Raji (cell line): Measurements from ENCODE around the gene FGD2.

Experiments used
- POLR2A ChIP-seq: IDR thresholded peaks from 2 replicates; pipeline ENCODE4 v1.6.1; 2011; ENCODE audit warnings: low read depth, low read length, control low read depth; ENCODE audit not compliant: insufficient read depth

The FGD2 gene

DNA sequence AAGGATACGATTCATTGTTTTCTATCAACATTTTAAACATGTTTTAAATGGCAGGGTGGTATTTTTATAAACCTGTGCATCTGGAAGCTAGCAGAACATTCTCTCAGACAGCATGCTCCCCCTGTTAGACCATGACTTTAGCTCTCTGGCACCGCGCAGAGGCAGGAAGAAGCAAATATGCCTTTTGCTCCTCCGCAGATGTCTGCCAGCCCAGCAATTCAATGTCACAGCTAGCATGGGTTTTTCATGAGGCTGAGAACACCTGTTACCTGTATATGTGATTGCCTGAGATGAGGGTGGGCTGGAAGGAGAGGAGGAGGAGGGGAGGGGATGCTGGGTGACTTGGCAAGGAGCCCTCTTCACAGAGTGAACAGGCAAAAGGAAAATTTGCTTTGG lies 26.1 kb upstream of the FGD2 start:
- no peak for TF ChIP-seq POLR2A

DNA sequence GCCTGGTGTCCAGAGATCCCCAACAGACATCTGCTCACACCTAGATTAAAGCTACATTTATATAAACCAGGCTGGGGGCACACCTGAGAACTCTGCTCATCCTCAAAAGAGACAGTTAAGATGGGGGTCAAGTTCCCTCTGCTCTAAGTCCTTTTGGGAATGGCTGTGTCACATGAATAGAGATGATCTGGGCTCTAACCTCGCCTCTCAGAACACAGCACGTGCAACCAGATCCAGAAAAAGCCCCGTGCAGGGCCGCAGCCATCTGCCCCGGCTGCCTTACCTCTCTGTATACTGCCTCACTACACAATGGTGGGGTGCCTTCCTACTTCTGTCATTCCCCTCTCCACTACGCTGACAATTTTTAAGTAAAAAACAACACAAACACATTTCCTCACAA lies 25.3 kb upstream of the FGD2 start:
- TF ChIP-seq POLR2A = no peak

DNA sequence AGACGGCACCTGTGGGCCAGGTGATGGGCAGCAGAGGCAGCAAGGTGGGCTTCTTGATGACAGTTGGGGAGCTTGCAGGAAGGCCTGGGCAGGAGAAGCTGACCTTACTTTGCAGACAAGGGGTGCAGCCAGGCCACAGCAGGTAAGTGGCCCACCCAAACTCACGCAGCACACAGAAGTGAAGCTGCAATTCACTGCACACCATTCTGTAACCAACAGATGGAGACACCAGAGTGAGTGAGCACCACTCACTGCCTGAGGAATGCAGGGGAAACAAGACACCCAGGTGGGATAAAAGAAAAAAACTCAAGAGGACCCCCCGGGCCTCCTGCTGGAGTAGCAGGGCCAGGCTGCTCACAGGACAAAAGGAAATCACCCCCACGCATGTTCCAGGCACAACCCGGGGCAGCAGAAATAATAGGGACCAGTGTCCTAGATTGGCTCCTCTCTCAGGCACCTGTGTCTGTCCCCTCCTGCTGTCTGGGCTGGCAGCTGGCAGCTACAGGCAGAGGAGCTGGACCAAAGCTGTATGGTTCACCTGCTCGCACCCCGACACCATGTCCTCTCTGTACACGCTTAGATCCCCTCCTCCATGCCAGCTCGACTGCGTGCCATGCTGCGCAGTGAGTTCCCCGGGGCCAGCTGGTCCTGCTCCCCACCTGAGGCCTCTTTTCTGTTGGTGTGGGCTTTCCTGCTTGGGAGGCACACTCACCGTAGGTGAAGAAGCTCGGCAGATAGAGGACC lies 24.4 kb upstream of the FGD2 start:
- TF ChIP-seq POLR2A = no peak

DNA sequence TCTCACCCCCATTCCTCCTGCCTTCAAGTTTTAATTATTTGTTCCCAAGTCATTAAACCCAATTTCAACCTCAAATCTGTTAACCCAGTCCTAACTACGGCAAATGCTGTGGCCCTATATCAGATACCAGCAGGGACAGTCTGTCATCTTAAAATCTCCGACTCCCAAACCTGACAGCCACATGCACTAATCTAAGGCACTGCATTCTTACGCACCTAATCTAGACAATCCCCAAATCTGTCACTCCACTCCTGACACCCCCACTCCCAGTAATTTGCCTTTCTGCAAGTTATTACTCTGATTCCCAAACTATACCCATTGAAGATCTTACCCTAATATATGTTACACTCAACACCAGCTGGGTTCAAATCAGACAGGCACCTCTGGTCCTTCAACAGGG lies 21.9 kb upstream of the FGD2 start:
- no peak for TF ChIP-seq POLR2A

DNA sequence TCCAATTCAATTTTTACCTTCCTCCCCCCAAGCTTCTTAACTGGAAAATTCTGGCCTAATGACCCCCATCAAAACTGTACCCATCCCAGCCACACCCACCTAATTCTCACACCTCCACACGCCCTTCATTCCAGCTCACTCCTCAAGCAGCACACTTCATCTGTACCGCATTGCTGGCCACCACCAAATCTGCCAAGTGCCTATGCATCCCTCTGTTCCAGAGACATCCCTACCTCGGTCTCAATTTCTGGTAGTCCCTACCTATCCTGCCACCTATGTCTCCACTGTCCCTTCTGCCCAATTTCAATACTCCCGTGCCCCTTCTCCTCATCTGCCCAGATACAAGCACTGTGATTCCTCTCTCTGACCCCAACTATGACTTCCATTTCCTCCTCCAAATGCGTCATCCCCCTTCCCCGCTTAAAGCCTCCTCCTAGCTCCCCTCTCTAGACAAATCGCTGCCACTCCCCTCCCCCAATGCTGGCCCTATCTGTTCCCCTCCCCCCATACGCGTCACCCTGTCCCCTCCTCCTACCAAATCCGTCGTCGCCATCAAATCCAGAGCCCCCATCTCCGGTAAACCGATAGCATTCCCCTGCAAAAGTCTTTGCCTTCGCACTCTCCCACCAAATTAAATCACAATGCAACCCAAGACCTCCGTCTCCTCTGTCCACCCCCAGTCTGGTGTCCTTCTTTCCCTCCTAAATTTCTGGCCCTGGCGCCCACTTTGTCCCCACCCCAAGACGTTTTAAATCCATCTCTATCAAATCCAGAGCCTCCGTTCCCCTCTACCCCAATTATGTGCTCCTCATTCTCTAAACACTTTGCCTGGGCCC lies 20.7 kb upstream of the FGD2 start:
- no peak for TF ChIP-seq POLR2A

DNA sequence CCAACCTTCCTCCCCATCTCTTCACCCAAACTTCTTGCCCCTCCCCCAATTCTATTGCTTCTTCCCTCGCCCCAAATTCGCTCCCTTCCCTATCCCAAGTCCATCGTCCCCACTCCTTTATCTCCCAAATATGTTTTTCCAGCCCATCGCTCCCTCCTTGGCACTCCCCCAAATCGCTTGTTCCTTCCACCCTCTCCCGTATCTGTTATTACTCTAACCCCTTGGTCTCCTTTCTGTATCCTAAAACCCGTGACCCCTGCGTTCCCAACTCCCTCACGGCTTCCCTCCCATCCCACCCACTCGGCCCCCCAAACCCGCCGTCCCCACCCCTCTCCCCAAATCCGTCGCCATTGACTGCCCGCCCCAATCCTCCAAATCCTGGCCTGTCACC lies 20.0 kb upstream of the FGD2 start:
- TF ChIP-seq POLR2A = no peak

DNA sequence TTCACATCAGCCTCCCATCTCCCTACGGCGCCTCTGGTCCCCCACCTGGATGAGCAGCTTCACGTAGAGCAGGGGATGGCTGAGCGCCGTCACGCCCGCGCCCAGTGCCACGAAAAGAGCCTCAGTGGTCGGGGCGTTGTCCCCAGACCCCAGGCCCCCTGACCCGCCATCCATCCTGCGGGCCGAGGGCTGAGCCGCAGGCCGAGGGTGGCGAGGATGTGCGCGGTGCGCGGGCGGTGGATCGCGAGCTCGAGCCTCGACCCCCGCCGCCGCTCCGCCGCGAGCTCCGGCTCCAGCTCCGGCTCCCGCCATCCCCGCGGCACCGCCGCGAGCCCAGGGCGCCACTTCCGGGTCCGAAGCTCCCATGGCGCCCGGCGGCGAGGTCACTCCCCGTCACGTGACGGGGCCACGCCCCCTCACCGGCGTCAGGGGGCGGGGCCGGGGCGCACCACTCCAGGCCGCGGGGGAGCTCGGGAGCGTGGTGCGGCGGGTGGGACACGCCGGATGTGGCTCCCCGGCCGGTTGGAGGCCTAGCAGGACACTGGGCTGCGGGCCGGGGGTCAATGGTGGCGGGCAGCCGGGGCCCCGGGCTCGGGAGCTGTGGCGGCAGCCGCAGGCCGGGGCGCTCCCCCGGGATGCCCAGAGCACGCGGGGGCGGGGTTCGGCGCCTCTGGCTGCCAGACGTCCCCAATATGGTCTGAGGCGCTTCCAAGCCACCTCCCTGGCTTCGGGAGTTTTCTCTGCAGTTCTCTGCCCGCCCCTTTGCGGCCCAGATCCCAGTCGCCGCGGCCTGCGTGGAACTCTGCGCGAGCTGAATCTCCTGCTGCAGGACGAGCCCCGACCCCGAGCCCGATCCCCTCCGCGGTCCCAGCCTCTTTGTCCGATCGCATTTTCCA lies 19.4 kb upstream of the FGD2 start, which contains the start of gene MTCH1:
MTCH1 (minus strand) TSS at position 389 of the 896 bp plus-strand sequence; CDS start at position 366, 23 bp downstream.
- peak; percentile 97 for TF ChIP-seq POLR2A

DNA sequence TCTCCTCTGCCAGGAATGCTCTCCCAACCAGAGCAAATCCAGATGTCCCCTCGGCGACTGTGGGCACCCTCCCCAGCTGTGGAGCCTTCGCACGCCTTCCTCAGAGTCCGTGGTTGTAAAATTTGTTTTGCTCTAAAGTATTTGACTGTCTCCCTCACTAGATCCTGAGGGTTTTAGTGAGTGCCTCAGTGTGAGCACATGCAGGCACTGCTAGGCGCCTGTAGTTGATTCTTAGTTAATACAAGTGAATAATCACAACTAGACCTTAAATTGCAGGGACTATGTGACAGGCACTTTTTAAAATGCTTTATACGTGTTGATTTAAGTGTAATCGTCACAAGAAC lies 18.8 kb upstream of the FGD2 start:
- no peak for TF ChIP-seq POLR2A

DNA sequence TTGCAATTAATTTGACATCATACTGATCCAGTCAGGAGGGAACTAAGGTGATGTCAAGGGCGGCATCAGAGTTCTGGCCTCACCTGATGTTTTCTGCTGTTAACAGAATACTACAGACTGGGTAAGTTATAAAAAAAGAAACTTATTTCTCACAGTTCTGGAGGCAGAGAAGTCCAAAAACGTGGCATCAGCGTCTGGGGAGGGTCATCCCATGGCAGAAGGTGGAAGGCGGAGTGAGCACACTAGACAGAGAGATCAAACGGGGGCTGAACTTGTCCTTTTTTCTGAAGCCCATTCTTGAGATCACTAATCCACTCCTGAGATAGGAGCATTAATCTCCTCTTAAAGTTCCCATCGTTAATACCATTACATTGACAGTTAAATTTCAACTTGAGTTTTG lies 16.2 kb upstream of the FGD2 start:
- no peak for TF ChIP-seq POLR2A

DNA sequence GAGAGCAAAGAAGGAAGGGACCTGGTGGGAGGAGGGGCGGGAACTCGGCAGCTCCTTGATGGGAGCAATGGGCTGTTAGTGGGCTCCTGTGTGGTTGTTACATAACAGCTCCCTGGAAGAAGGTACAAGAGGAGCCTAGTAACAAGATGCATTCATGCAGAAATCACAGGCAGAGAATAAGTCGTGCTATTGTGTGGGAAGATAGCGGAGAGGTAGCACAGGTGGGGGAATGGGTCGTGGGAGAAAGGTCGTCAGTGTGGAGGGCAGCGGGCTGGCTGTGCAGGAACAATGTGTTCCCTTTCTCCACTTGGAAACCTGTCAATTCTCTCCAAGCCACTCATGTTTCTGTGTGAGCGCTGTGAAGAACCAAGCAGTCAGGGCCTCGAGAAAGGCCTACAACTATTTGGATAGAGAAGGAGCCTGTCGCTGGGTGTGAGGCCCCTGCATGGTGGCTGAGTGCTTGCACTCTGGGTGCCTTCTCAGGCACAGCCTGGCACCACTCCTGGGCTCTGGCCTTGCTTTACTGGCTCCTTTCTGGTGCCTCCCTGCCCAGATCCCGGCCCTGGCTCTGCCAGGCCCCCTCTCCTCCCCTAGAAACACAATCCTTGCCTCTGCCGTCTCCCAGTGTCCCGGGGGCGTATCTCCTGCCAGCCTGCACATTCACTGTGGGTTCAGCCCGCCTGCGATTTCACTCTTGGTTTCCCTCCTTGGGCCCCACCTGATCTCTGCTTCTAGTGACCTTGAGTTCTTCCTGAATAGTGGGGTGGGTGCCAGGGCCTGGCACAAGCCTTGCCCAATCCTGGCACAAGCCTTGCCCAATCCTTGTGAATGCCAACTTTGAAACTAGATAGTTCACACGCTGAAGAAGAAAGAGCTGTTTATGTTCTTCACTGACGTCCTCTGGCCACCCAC lies 7.4 kb upstream of the FGD2 start:
- TF ChIP-seq POLR2A = no peak

DNA sequence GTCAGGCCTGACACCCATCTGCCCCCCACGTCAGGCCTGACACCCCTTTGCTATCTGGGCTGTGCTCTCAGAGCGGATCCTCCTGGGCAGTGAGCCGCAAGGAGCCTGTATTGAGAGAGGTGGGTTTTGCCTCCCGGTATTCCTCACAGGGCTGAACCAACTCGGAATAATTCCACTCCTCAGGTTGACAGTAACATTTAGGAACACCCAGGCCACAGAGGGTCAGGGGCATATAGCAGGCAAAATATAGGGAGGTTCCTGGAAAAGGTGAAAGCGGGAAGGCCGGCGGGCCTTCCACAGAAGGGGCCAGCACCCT lies 6.8 kb upstream of the FGD2 start:
- TF ChIP-seq POLR2A = no peak

DNA sequence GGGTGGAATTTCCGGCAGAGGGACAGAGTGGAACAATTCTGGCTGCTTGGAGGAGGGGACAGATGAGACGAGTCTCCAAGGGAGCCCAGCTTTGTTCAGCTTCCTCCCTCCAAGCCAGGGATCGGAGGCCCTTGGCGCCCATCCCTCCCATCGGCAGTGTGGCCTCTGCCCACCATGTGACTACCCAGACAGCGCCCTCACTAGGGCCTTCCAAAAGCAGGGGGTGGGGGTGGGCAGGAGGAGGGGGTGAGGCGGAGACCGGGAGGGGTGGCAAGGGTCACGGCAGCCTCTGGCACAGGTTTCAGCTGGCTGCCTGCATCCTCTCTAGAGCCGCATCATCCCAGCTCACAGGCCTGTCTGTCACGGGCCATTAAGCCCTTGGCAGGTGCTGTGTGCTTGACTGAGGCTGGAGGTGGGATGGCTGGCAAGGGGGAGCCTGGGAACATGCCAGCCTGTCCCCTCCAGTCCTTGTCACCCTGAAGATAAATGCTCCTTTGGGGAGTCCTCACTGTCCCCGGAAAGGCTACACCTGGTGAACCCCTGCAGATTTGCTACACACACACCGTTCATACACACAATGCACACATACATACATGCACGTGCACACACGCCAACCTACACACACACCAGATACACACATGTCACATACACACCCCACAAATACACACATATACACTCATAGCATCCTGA lies 6.2 kb upstream of the FGD2 start:
- no peak for TF ChIP-seq POLR2A

DNA sequence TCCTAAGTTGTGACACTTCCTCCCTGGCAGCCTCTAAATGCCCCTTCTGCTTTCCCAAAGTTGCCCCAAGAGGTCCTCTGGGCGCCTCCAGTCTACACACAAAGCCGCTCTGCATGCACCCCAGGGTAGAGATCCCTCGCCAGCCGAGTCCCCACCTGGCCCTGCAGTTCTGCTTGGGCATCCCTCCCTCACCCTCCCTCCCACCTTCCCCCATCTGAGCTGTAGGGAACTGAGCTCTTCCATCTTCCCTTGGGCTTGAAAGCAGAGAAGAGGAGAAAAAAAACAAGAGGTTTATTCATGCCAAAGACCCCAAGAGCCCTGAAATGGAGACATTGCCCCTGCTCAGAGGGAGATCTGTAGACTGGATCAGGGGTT lies 5.7 kb upstream of the FGD2 start:
- TF ChIP-seq POLR2A = no peak
